ENCODE results near the gene BRPF1.

- TF ChIP-seq EZH2 (IDR thresholded peaks at IDR 0.05; ENCODE audit: insufficient read depth, poor library complexity, severe bottlenecking) (no peak), EZH2phosphoT487 (IDR thresholded peaks at IDR 0.05; ENCODE audit: insufficient read depth, low read depth) (no peak)
These were observed 19.1 kb upstream of the BRPF1 start for GRCh38 chr3:9712415-9712814.

All from GM23248 (cell line).